HTR-8/SVneo (cell line): Measurements from ENCODE around the gene P2RY8.

Experiments used
- DNase-seq: peaks from one replicate; pipeline ENCODE4 v3.0.0; 2011; ENCODE audit warnings: low spot score, mixed read lengths; ENCODE audit not compliant: insufficient read length
- FAIRE-seq: peaks from 2 replicates; lab custom pipeline; 2011; peaks lifted over from hg19 to GRCh38; lab: Jason Lieb, UNC

Gene P2RY8

GRCh38 chrX:1468250-1468772, 68.7 kb downstream of the P2RY8 start:
- FAIRE-seq (peak; percentile 49), DNase-seq (peak; percentile 57)

- FAIRE-seq (no peak), DNase-seq (no peak)
Observed at GRCh38 chrX:1466971-1467561, 69.9 kb downstream of the P2RY8 start.

GRCh38 chrX:1466232-1466661, 70.7 kb downstream of the P2RY8 start:
- DNase-seq (no peak), FAIRE-seq (no peak)

- no peak for FAIRE-seq
- DNase-seq = no peak
Observed at GRCh38 chrX:1465286-1466231, 71.4 kb downstream of the P2RY8 start.

- no peak for DNase-seq
- no peak for FAIRE-seq
Observed at GRCh38 chrX:1464971-1465285, 72.1 kb downstream of the P2RY8 start.

GRCh38 chrX:1464041-1464970, 72.7 kb downstream of the P2RY8 start:
- FAIRE-seq = no peak
- DNase-seq = no peak

- FAIRE-seq (no peak), DNase-seq (no peak)
Observed at GRCh38 chrX:1463581-1463980, 73.4 kb downstream of the P2RY8 start.

GRCh38 chrX:1462596-1463251, 74.3 kb downstream of the P2RY8 start:
- no peak for FAIRE-seq
- DNase-seq = peak; percentile 33

GRCh38 chrX:1462110-1462509, 74.9 kb downstream of the P2RY8 start:
- DNase-seq = no peak
- FAIRE-seq = no peak

GRCh38 chrX:1455948-1456280, 81.1 kb downstream of the P2RY8 start:
- DNase-seq (no peak), FAIRE-seq (no peak)

- FAIRE-seq = no peak
- peak; percentile 76 for DNase-seq
Observed at GRCh38 chrX:1453951-1454785, 82.8 kb downstream of the P2RY8 start.

GRCh38 chrX:1453395-1453783, 83.6 kb downstream of the P2RY8 start:
- no peak for FAIRE-seq

GRCh38 chrX:1452516-1453394, 84.2 kb downstream of the P2RY8 start, which contains the start of gene ASMTL:
ASMTL (minus strand) TSS chrX:1452909; CDS start chrX:1452840, 69 bp downstream.
- peak; percentile 88 for DNase-seq
- peak; percentile 100 for FAIRE-seq

More at GRCh38 chrX:1453395-1453783, 83.6 kb downstream of the P2RY8 start:
- DNase-seq = no peak

GRCh38 chrX:1451661-1452515, 85.1 kb downstream of the P2RY8 start:
- DNase-seq = no peak
- FAIRE-seq = no peak

- DNase-seq (no peak), FAIRE-seq (no peak)
Observed at GRCh38 chrX:1451251-1451660, 85.7 kb downstream of the P2RY8 start.

GRCh38 chrX:1450361-1451161, 86.4 kb downstream of the P2RY8 start:
- FAIRE-seq (no peak), DNase-seq (no peak)
